ENCODE measurements around the gene PDE4D. TPM values are rescaled to one million over a fixed set of nuclear protein-coding genes. Genes with fewer than 3 reads are reported as not detected.

The PDE4D gene
- total and polyA plus RNA-seq, 10 of the 15 experiments (the other 5 are each of a cell fraction or from before 2014, with no cell fraction given) = 0.87 to 4.1 (median 2.2) TPM

DNA sequence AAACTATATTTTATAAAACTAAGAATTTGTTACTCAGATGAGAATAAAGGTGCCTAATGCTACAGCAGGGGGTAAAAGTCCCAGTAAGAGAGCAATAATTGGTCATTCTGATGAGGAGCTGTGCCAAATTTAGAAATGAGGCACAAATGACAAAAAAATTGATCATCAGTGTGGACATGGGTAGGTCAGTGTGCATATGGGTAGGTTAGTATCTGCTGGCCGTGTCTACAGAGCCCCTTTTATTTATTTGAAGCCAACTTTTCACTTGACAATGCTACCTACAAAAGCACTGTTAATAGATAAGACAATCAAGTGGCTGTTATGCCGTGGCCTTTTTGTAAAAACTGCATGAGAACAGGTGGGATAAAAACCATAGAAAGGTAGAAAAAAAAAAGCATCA, 856.1 kb downstream of the PDE4D start (continued):
- TF ChIP-seq, protein P1, sequence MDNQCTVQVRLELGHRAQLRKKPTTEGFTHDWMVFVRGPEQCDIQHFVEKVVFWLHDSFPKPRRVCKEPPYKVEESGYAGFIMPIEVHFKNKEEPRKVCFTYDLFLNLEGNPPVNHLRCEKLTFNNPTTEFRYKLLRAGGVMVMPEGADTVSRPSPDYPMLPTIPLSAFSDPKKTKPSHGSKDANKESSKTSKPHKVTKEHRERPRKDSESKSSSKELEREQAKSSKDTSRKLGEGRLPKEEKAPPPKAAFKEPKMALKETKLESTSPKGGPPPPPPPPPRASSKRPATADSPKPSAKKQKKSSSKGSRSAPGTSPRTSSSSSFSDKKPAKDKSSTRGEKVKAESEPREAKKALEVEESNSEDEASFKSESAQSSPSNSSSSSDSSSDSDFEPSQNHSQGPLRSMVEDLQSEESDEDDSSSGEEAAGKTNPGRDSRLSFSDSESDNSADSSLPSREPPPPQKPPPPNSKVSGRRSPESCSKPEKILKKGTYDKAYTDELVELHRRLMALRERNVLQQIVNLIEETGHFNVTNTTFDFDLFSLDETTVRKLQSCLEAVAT (IDR thresholded peaks at IDR 0.05) = no peak
- TF ChIP-seq IKZF1 (conservative IDR thresholded peaks at IDR 0.05) = no peak
- no peak for TF ChIP-seq ZNF274 (IDR thresholded peaks at IDR 0.05; ENCODE audit: insufficient read depth, insufficient read length)
- no peak for TF ChIP-seq NBN (IDR thresholded peaks at IDR 0.05)
- TF ChIP-seq PAX8 (IDR thresholded peaks at IDR 0.05) = no peak
- no peak for TF ChIP-seq IRF4 (IDR thresholded peaks at IDR 0.05; ENCODE audit: low read depth, low read length)
- TF ChIP-seq TAF1 (IDR thresholded peaks at IDR 0.05; ENCODE audit: borderline replicate concordance, low read depth, low read length) = no peak

DNA sequence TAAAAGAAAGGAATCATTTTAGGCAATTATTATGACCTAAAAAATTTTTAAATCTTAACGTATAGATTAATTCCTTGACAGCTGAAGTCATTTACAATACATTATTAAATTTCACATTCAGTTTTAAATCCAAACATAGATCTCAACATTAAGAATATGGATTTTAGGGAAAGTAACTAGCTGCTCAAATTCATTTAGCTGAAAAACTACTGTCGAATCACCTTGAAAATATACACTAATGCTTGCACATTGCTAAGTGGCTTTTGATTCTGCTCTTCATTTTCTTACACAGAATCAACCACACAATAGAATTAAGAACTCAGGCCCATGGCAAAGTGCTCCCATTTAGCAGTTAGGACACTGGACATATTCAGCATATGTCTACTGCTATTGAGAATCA, 856.5 kb downstream of the PDE4D start:
- Histone ChIP-seq H3K27me3 (replicated peaks in 1 of 2; ENCODE audit: control insufficient read depth in 2 of 2, insufficient read depth in 2 of 2, low read length in 1 of 2) (peaks cover 7 to 33% of the 10 kb centered on the region in 2 experiments), H2AFZ (ENCODE audit: control insufficient read depth, low read depth, low read length) (no peak overlapping the region), H3K79me2 (ENCODE audit: control insufficient read depth, insufficient read depth, low read length) (no peaks in the 10 kb centered on the region), H3K4me1 (ENCODE audit: control insufficient read depth, insufficient read depth, low read length) (peaks cover 5% of the 10 kb centered on the region; the same call in 1 of the 2 replicates), H3K36me3 (ENCODE audit: control insufficient read depth in 2 of 2, insufficient read depth in 2 of 2, low read length in 1 of 2) (no peaks in the 10 kb centered on the region), H3K9ac (ENCODE audit: control insufficient read depth, insufficient read depth, low read length) (no peak overlapping the region), H3K4me2 (ENCODE audit: control insufficient read depth, insufficient read depth) (no peak overlapping the region), H3K9me3 (replicated peaks; ENCODE audit: control insufficient read depth, insufficient read depth, low read length) (no peaks in the 10 kb centered on the region), H3K27ac (ENCODE audit: control insufficient read depth, insufficient read depth) (no peak overlapping the region), H3K4me3 (no peak overlapping the region), H4K20me1 (ENCODE audit: control insufficient read depth, insufficient read depth) (no peaks in the 10 kb centered on the region)
- ChIA-PET POLR2A (no interaction called here), CTCF (interaction anchor here (0.9 to 7.4 kb wide), 5 partner anchors 10 to 150 kb away, joined by 3 to 115 read pairs (median 4); no protein-coding TSS in a partner anchor), SMC1A (ENCODE audit: uncharacterized antibody, unreplicated experiment) (interaction anchor here (1.1 to 5.6 kb wide), 6 partner anchors 10 to 144 kb away, joined by 3 to 56 read pairs (median 5); no protein-coding TSS in a partner anchor), RAD21 (ENCODE audit: unreplicated experiment) (interaction anchor here (1.1 to 5.8 kb wide), 3 partner anchors 137 to 151 kb away, joined by 3 to 41 read pairs (median 3); no protein-coding TSS in a partner anchor)
- TF ChIP-seq SMAD5 (IDR thresholded peaks at IDR 0.05; ENCODE audit: low read depth) = no peak
- TF ChIP-seq MTA2 (IDR thresholded peaks at IDR 0.05; ENCODE audit: low read depth) = no peak
- no peak for TF ChIP-seq ETV6 (conservative IDR thresholded peaks at IDR 0.05 in 1 of 2, IDR thresholded peaks at IDR 0.05 in 1 of 2; ENCODE audit: borderline replicate concordance in 1 of 2, low read depth in 1 of 2)
- no peak for TF ChIP-seq MEF2B (IDR thresholded peaks at IDR 0.05; ENCODE audit: partially characterized antibody, poor library complexity, severe bottlenecking)
- TF ChIP-seq MXI1 (IDR thresholded peaks at IDR 0.05; ENCODE audit: low read depth, low read length) = no peak
- no peak for TF ChIP-seq JUND (IDR thresholded peaks at IDR 0.05; ENCODE audit: low read depth, low read length)
- no peak for TF ChIP-seq BACH1 (IDR thresholded peaks at IDR 0.05; ENCODE audit: borderline replicate concordance)
- no peak for TF ChIP-seq RUNX3 (IDR thresholded peaks at IDR 0.05; ENCODE audit: low read length)
- TF ChIP-seq NBN (IDR thresholded peaks at IDR 0.05) = no peak
- in situ Hi-C loops (cut with MboI) = no loop called here
- intact Hi-C loops (cut with micrococcal nuclease; ENCODE audit: unreplicated experiment) = no loop called here
- BruUV-seq (replicated peaks) = no TSS peak
- no peak for DNase-seq (ENCODE audit: low read depth, low spot score)
- FAIRE-seq = no peak
- WGBS (ENCODE audit: insufficient coverage, insufficient replicate concordance, low lambda C conversion rate, missing lambda C conversion rate) = 35% methylated on average over 2 of the region's 2 CpGs
- ATAC-seq = no peak

Measured in GM12878 (cell line).